ENCODE measurements around the gene PPFIA1.

Gene PPFIA1

GRCh38 chr11:70419307-70420007, 149.0 kb downstream of the PPFIA1 start:
- DNase-seq = no peak

GRCh38 chr11:70420008-70420464, 149.5 kb downstream of the PPFIA1 start:
- DNase-seq = no peak

- no peak for DNase-seq
Measured at GRCh38 chr11:70420496-70420895, 150.0 kb downstream of the PPFIA1 start.

- DNase-seq = no peak
Measured at GRCh38 chr11:70421123-70421522, 150.6 kb downstream of the PPFIA1 start.

- no peak for DNase-seq
Measured at GRCh38 chr11:70422692-70423522, 152.4 kb downstream of the PPFIA1 start.

- DNase-seq = no peak
Measured at GRCh38 chr11:70423523-70424505, 153.3 kb downstream of the PPFIA1 start.

- DNase-seq = no peak
Measured at GRCh38 chr11:70424765-70425344, 154.4 kb downstream of the PPFIA1 start.

GRCh38 chr11:70427436-70427835, 156.9 kb downstream of the PPFIA1 start:
- no peak for DNase-seq

- no peak for DNase-seq
Measured at GRCh38 chr11:70428701-70429427, 158.4 kb downstream of the PPFIA1 start.

- DNase-seq = no peak
Measured at GRCh38 chr11:70429428-70429705, 158.9 kb downstream of the PPFIA1 start.

- DNase-seq = no peak
Measured at GRCh38 chr11:70429724-70430521, 159.4 kb downstream of the PPFIA1 start.

- DNase-seq = no peak
Measured at GRCh38 chr11:70430671-70431574, 160.4 kb downstream of the PPFIA1 start.

- no peak for DNase-seq
Measured at GRCh38 chr11:70431611-70432010, 161.1 kb downstream of the PPFIA1 start.

GRCh38 chr11:70432065-70432464, 161.6 kb downstream of the PPFIA1 start:
- DNase-seq = no peak

GRCh38 chr11:70432580-70432979, 162.1 kb downstream of the PPFIA1 start:
- no peak for DNase-seq

GRCh38 chr11:70433038-70433437, 162.5 kb downstream of the PPFIA1 start:
- no peak for DNase-seq

GRCh38 chr11:70433526-70433925, 163.0 kb downstream of the PPFIA1 start:
- DNase-seq = no peak

Measured in NCI-H2107 (cell line).